GM12801 (cell line): Measurements from ENCODE around the gene ENPP6.

Experiments used
- TF ChIP-seq, protein P1 (sequence below): IDR thresholded peaks from one replicate; pipeline ENCODE4 v1.5.1; 2011; ENCODE audit warnings: control low read depth; ENCODE audit not compliant: insufficient read length; ENCODE audit errors: extremely low read depth

The ENPP6 gene

DNA sequence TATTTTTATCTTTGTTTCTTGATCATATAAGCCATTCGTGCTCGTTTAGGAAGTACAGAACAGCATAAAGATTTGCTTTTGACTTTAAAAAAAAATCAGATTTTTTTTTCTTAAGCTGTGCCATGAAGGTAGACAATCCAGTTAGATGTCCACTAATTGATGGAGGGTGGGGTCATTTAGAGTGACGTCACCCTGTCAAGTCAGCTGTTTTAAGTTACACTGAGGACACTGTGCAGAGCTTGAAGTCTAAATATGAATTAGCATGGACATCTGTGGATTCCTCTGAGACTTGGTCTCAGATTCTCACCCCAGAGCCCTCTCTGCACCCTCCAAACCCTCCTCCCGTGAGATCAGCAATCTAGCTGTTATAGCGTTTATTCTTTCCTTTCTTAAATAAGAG is 63.9 kb downstream of the ENPP6 start:
- TF ChIP-seq, protein P1, sequence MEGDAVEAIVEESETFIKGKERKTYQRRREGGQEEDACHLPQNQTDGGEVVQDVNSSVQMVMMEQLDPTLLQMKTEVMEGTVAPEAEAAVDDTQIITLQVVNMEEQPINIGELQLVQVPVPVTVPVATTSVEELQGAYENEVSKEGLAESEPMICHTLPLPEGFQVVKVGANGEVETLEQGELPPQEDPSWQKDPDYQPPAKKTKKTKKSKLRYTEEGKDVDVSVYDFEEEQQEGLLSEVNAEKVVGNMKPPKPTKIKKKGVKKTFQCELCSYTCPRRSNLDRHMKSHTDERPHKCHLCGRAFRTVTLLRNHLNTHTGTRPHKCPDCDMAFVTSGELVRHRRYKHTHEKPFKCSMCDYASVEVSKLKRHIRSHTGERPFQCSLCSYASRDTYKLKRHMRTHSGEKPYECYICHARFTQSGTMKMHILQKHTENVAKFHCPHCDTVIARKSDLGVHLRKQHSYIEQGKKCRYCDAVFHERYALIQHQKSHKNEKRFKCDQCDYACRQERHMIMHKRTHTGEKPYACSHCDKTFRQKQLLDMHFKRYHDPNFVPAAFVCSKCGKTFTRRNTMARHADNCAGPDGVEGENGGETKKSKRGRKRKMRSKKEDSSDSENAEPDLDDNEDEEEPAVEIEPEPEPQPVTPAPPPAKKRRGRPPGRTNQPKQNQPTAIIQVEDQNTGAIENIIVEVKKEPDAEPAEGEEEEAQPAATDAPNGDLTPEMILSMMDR: no peak

DNA sequence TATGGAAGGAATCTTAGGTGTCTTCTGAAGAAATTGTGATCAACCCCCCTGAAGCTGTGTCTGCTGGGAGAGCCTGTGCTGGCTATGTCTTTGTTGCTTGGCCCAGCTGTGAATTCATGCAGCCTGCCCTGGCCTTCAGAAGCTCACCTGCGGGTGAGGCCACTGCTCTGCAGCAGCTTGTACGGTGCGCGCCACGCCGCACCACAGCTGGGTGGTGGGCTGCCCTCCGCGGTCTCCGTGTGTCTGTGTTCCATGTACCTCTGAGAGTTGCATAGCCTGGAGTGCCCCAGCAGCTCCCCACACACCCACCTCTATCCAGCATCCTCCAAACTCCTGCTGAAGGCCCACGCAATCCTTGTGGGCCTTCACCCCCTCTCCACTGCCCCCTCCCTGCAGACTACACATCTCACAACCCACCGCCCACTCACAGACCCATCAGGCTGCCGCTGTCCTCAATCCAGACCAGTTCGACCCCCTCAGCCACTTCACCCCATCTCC is 65.6 kb downstream of the ENPP6 start:
- TF ChIP-seq, protein P1: no peak

DNA sequence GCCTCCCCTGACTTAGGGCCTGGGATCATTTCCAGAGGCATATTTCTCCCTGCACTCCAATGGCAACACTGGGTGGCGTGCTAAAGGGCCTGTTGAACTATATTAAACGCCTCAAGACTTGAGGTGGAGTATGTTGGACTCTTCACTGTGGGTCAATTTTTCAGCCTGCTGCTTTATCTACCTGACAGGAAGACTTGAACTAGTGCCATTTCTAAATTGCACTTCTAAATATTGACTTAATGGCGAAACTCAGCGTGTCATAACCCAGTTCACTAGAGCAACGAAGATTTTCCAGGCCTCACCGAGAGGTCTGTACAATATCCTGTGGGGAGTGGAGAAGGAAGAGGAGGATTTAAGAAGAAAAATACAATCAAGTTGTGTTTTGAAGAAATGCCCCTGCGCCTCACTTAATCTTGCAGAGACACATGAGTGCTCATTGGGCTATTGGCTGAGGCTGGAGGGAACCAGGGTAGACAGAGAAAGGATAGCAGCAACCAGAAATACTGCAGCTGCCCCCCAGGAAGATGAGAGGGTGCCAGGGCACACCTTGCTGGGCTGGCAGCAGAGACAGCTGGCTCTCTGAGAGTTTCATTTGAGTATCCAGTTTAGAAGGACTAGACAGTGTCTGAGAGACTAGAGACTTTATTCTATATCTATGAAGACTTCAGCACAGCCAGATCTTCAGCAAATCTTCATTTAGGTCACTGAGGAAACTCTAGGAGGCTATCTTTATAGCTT is 67.4 kb downstream of the ENPP6 start:
- TF ChIP-seq, protein P1: no peak

DNA sequence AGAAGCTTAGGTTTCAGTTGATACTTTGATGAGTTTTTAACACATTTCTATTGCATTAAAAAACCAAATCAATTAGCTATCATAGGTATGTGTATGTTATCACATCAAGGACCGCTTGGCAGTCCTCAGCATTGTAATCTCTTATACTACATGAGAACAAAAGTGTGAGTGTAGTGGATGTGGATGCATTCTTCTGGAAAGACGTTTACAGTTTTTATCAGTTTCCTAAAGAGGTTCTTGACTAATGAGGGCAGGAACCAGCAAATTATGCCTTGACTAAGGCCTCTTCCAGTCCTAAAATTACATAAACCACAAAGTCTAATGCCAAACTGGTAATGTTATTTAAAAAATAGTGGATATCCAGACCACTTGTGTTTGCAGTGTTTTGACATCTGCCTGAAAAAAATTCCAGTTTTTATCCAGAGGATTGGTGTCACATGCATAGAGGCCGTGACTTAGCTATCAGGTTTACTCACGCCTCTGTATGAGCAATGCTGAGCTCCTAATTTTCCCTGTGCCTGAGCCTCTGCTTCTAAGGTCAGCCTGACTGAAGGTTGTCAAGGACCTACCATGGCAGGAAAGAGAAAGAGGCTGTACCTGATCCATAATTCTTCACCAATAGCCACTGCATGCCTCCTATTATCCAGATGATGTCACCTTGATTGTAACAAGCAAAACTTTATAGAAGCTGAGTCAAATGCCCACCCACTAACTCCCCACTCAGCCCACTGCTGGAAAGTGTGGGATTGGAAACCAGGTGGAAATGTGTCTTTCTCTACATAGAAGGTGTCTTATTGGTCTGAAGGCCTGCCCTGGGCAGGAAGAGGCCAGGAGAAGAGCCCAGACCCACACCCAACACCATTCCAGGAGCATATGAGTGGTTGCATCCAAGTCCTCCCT is 68.7 kb downstream of the ENPP6 start:
- TF ChIP-seq, protein P1: no peak

DNA sequence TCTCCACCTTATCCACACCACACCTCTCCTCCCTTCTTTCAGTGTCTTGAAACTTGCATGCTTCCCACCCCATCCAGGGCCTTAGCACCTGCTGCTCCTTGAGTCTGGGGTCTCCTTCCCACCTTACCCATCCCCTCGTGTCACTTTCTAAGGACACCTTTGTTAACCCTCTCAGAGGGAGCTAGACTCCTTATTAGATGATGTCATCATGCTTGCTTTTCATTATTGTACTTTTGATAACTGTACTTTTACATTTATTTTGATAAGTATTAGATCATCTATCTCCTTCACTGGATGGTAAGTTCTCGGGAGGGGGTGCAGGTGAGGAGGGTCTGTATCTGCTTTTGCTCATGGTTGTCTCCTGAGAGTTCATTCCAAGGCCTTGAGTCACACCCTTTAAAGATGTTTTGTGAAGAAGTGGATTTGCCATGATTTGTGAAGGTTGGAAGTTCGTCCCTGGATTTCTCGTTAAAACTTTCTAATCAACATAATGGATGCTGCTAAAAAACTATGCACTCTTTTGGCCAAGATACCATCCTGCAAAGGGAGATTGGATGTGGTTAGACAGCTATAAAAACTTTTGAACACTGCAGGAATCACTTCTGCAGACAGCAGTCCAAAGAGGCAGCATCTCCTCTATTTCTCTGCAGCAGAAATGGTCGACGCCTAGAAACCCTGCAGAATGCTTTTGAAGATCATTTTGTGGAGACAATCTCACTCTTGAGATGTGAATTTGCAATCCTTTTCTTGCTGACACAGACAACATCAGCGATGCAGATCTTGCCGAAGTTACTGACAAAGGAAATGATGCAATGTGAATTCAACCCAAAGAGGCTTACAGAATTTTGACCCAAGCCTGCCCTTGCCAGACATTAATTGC is 69.6 kb downstream of the ENPP6 start:
- TF ChIP-seq, protein P1: no peak

DNA sequence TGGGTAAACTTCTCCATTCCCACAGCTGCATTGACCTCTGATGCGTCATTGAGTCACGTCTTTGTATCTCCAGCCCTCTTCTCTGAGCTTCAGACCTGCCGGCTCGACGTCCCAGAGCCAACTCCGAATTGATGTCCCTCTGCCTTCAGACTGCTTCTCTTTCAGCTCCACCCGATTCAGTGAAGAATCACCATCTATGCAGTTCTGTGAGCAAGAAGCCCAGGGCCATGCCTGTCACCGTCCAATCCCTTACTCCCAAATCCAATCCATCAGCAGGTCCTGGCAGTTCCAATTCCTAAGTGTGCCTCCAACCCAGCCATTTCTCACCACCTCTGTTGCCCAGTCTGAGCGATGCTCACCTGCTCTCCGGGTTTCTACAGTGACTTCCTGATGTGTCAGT is 70.7 kb downstream of the ENPP6 start:
- TF ChIP-seq, protein P1: no peak
